Left lung (tissue), 10 donors: ENCODE data around the gene HBA1. TPM values are rescaled to one million over a fixed set of nuclear protein-coding genes. Genes with fewer than 3 reads are reported as not detected.
"Not testable (repeated sequence)": the region's sequence is repeated elsewhere in the genome, so short reads cannot be mapped to it uniquely, and the experiment has no call there.

ENCODE experiments used
- ATAC-seq: fragments of 200-7000 bp; cut with Tn5 transposase; one replicate; pipeline ENCODE4 v1.9.1; 2020; ENCODE audit warnings: moderate library complexity
- DNase-seq, 4 donors: peaks; one replicate each; pipeline ENCODE4 v3.0.0-alpha.2; 2013 to 2020
- H3K27ac ChIP-seq, 2 donors: fragments of 200-600 bp; sonication (generic) in 1 of 2; one replicate each; pipeline versions ENCODE4 v1.5.0 to v1.8.0; 2020 to 2021
- H3K27me3 ChIP-seq, 2 donors: fragments of 200-600 bp; sonication (generic) in 1 of 2; one replicate each; pipeline versions ENCODE4 v1.5.0 to v1.8.0; 2020 to 2021
- H3K36me3 ChIP-seq, 2 donors: fragments of 200-600 bp; sonication (generic) in 1 of 2; one replicate each; pipeline versions ENCODE4 v1.5.0 to v1.8.0; 2020 to 2021
- H3K4me1 ChIP-seq, 2 donors: fragments of 200-600 bp; one replicate each; pipeline ENCODE4 v1.8.0; 2021
- H3K4me3 ChIP-seq, 2 donors: fragments of 200-600 bp; sonication (generic) in 1 of 2; one replicate each; pipeline versions ENCODE4 v1.5.0 to v1.8.0; 2020 to 2021; ENCODE audit warnings: mild to moderate bottlenecking in 1 of 2
- H3K9me3 ChIP-seq, 2 donors: fragments of 200-600 bp; sonication (generic) in 1 of 2; one replicate each; pipeline versions ENCODE4 v1.5.0 to v1.8.0; 2020 to 2021
- CTCF ChIP-seq, 2 donors: fragments of 200-600 bp; sonication (generic) in 1 of 2; IDR thresholded peaks; one replicate each; pipeline versions ENCODE4 v1.5.0 to v1.8.0; 2021; ENCODE audit warnings: antibody characterized with exemption in 2 of 2
- intact Hi-C, 2 donors: fragments of 100-400 bp; cut with DNase I; formaldehyde crosslinking; loops; one replicate each; pipeline versions ENCODE4 v1.11.2 to v1.14.2; 2022
- polyA plus RNA-seq, 6 donors: library from polyadenylated mRNA; unstranded; fragments of 120-200 nt; gene quantifications; one replicate each; pipeline ENCODE4 v1.2.1, GENCODE V29; 2013; ENCODE audit not compliant: insufficient read length in 6 of 6
- total RNA-seq, 2 donors: library from RNA; stranded (reverse); fragmentation: NEBNext Ultra II Directional; extraction: Animal tissue kit (Norgen Biotek cat#: 25700); gene quantifications; one replicate each; pipeline ENCODE4 v1.2.1, GENCODE V29; 2021
- donor health status: DM: no; HTN: yes; CAD: no.
- donor health status: DM: no; HTN: no; CAD: no.

The HBA1 gene
- total and polyA plus RNA-seq, 8 donors, result 159 to 3,734 (median 947) TPM

GRCh38 chr16:168424-168823 is 8.1 kb upstream of the HBA1 start:
- peaks cover 53 to 79% of the 10 kb centered on the region in 2 donors for H3K27me3 ChIP-seq

GRCh38 chr16:169014-169413 is 7.5 kb upstream of the HBA1 start:
- no peak overlapping the region for H3K27ac ChIP-seq
- H3K9me3 ChIP-seq, result no peaks in the 10 kb centered on the region
- no peaks in the 10 kb centered on the region for H3K36me3 ChIP-seq
- peak in 1 of 4 donors; percentile 6 for DNase-seq
- intact Hi-C loops, result no loop called here
- H3K4me3 ChIP-seq, result no peak overlapping the region
- ATAC-seq, result no peak
- H3K27me3 ChIP-seq, result peaks cover 53 to 83% of the 10 kb centered on the region in 2 donors
- TF ChIP-seq CTCF (IDR thresholded peaks at IDR 0.05), result no peak
- H3K4me1 ChIP-seq, result peaks cover 10 to 21% of the 10 kb centered on the region in 2 donors

More at GRCh38 chr16:168424-168823, 8.1 kb upstream of the HBA1 start:
- Histone ChIP-seq H3K27ac (no peak overlapping the region), H3K4me3 (no peak overlapping the region), H3K36me3 (no peaks in the 10 kb centered on the region), H3K4me1 (peaks cover 10 to 21% of the 10 kb centered on the region in 2 donors), H3K9me3 (no peaks in the 10 kb centered on the region)
- peak in 1 of 4 donors; percentile 34 for DNase-seq
- no peak for TF ChIP-seq CTCF (IDR thresholded peaks at IDR 0.05)
- ATAC-seq, result no peak
- intact Hi-C loops, result no loop called here

- peaks cover 8 to 19% of the 10 kb centered on the region in 2 donors for H3K4me1 ChIP-seq
- H3K9me3 ChIP-seq, intact Hi-C loops, H3K27ac ChIP-seq, H3K4me3 ChIP-seq, H3K36me3 ChIP-seq: not testable (repeated sequence)
- peaks cover 58 to 91% of the 10 kb centered on the region in 2 donors for H3K27me3 ChIP-seq
- peak in 1 of 4 donors; percentile 26 for DNase-seq
- peak; percentile 72 for ATAC-seq
Observed at GRCh38 chr16:170088-170507, 6.4 kb upstream of the HBA1 start.

GRCh38 chr16:170788-171187 is 5.7 kb upstream of the HBA1 start:
- TF ChIP-seq CTCF (IDR thresholded peaks at IDR 0.05), result no peak
- H3K4me3 ChIP-seq, result no peak overlapping the region
- ATAC-seq, result no peak
- no peak overlapping the region for H3K27ac ChIP-seq
- peaks cover 2 to 12% of the 10 kb centered on the region in 2 donors for H3K4me1 ChIP-seq
- intact Hi-C loops, result no loop called here
- no peaks in the 10 kb centered on the region for H3K9me3 ChIP-seq
- no peaks in the 10 kb centered on the region for H3K36me3 ChIP-seq
- H3K27me3 ChIP-seq, result peaks cover 57 to 91% of the 10 kb centered on the region in 2 donors
- DNase-seq, result no peak

GRCh38 chr16:172374-172941 is 4.0 kb upstream of the HBA1 start, which contains the start of gene HBA2:
Gene HBA2 (plus strand): TSS chr16:172876. CDS start chr16:172913, 37 bp downstream.
- H3K4me1 ChIP-seq, DNase-seq, H3K4me3 ChIP-seq, H3K36me3 ChIP-seq, H3K27ac ChIP-seq, ATAC-seq, intact Hi-C loops, H3K9me3 ChIP-seq: not testable (repeated sequence)
- H3K27me3 ChIP-seq, result peaks cover 43 to 86% of the 10 kb centered on the region in 2 donors

GRCh38 chr16:173211-173854 is 3.1 kb upstream of the HBA1 start:
- H3K27me3 ChIP-seq, result peaks cover 43 to 86% of the 10 kb centered on the region in 2 donors
- ATAC-seq, intact Hi-C loops: not testable (repeated sequence)

GRCh38 chr16:173928-174769 is 2.3 kb upstream of the HBA1 start:
- H3K27ac ChIP-seq, H3K4me3 ChIP-seq, H3K4me1 ChIP-seq, intact Hi-C loops, DNase-seq, H3K9me3 ChIP-seq, H3K36me3 ChIP-seq: not testable (repeated sequence)
- H3K27me3 ChIP-seq, result peaks cover 49 to 86% of the 10 kb centered on the region in 2 donors
- peak; percentile 22 for ATAC-seq

More at GRCh38 chr16:173211-173854, 3.1 kb upstream of the HBA1 start:
- H3K4me3 ChIP-seq, H3K4me1 ChIP-seq, H3K27ac ChIP-seq, H3K9me3 ChIP-seq, H3K36me3 ChIP-seq, DNase-seq: not testable (repeated sequence)
